Measurements from ENCODE around the gene METTL16. TPM values are rescaled to one million over a fixed set of nuclear protein-coding genes. Genes with fewer than 3 reads are reported as not detected.
A peak's percentile ranks its signal among the peaks of the same experiment; 100 is the strongest.

The METTL16 gene
- total and polyA plus RNA-seq, 2 of the 4 experiments (the other 2 are of a cell fraction), result 11.8 to 15.4 TPM

GRCh38 chr17:2383628-2384167 lies 128.0 kb downstream of the METTL16 start:
- no peak overlapping the region for H4K91ac ChIP-seq (ENCODE audit: insufficient read depth, low read depth, low read length)
- ATAC-seq (ENCODE audit: low read depth) (no peak), DNase-seq (no peak)
- H3K27ac ChIP-seq (ENCODE audit: insufficient read depth, low read length), result no peak overlapping the region
- TF ChIP-seq RAD21 (IDR thresholded peaks at IDR 0.05; ENCODE audit: low read length), result no peak
- TF ChIP-seq MAFK (IDR thresholded peaks at IDR 0.05; ENCODE audit: low read depth, low read length), result no peak
- no peak for TF ChIP-seq MAZ (IDR thresholded peaks at IDR 0.05; ENCODE audit: borderline replicate concordance, low read depth, low read length)
- no peak for TF ChIP-seq NFE2L2 (IDR thresholded peaks at IDR 0.05; ENCODE audit: low read depth, low read length)
- no peak for TF ChIP-seq CHD1 (IDR thresholded peaks at IDR 0.05; ENCODE audit: low read depth, low read length)
- no peak for TF ChIP-seq MXI1 (IDR thresholded peaks at IDR 0.05; ENCODE audit: borderline replicate concordance, low read depth, low read length)
- no peak for TF ChIP-seq RCOR1 (IDR thresholded peaks at IDR 0.05; ENCODE audit: insufficient replicate concordance, low read length)
- TF ChIP-seq USF2 (IDR thresholded peaks at IDR 0.05; ENCODE audit: low read depth, low read length), result no peak
- no peak for TF ChIP-seq FOS (IDR thresholded peaks at IDR 0.05; ENCODE audit: low read depth, low read length)
- TF ChIP-seq CTCF (conservative IDR thresholded peaks at IDR 0.05; ENCODE audit: low read depth, low read length), result no peak
- TF ChIP-seq POLR2A (IDR thresholded peaks at IDR 0.05; ENCODE audit: low read depth, low read length), result no peak
- no peak for TF ChIP-seq RFX5 (IDR thresholded peaks at IDR 0.05; ENCODE audit: low read depth, low read length)
- no peak for TF ChIP-seq CEBPB (IDR thresholded peaks at IDR 0.05; ENCODE audit: low read depth, low read length)
- TF ChIP-seq SMC3 (IDR thresholded peaks at IDR 0.05; ENCODE audit: low read depth, low read length), result no peak
- no peak for TF ChIP-seq BHLHE40 (IDR thresholded peaks at IDR 0.05; ENCODE audit: low read depth, low read length)
- TF ChIP-seq, protein P1, sequence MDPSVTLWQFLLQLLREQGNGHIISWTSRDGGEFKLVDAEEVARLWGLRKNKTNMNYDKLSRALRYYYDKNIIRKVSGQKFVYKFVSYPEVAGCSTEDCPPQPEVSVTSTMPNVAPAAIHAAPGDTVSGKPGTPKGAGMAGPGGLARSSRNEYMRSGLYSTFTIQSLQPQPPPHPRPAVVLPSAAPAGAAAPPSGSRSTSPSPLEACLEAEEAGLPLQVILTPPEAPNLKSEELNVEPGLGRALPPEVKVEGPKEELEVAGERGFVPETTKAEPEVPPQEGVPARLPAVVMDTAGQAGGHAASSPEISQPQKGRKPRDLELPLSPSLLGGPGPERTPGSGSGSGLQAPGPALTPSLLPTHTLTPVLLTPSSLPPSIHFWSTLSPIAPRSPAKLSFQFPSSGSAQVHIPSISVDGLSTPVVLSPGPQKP (IDR thresholded peaks at IDR 0.05; ENCODE audit: borderline replicate concordance, low read depth, low read length), result no peak
- dilution Hi-C loops (cut with HindIII; ENCODE audit: low sequenced_read_pairs, unreplicated experiment), result no loop called here
- H2BK20ac ChIP-seq (ENCODE audit: low read depth, low read length), result no peak overlapping the region
- H3K4me1 ChIP-seq (ENCODE audit: control insufficient read depth, insufficient read depth, low read length), result peaks cover 2% of the 10 kb centered on the region; the same call in 1 of the 2 replicates
- no peak overlapping the region for H3K56ac ChIP-seq (ENCODE audit: extremely low read depth, insufficient read depth, low read length)
- H2BK15ac ChIP-seq (ENCODE audit: low read depth, low read length), result no peak overlapping the region
- no peak overlapping the region for H2BK5ac ChIP-seq (ENCODE audit: low read depth, low read length, poor library complexity, severe bottlenecking)
- in situ Hi-C loops (cut with MboI; ENCODE audit: low sequenced_read_pairs), result no loop called here
- H2AK9ac ChIP-seq (replicated peaks; ENCODE audit: low read depth, low read length, poor library complexity), result peak overlapping the region; percentile 96
- H3K36me3 ChIP-seq (ENCODE audit: control insufficient read depth, insufficient read depth, low read length), result peaks cover 51% of the 10 kb centered on the region
- 75% methylated on average over 7 of the region's 11 CpGs; no CpG with 5 or more reads in 1 of the 2 experiments for WGBS, 2 experiments (ENCODE audit: extremely low coverage in 2 of 2, insufficient read length in 1 of 2)
- no peak overlapping the region for H3K9ac ChIP-seq (ENCODE audit: low read depth, low read length)
- ChIA-PET POLR2A (ENCODE audit: unreplicated experiment) (no interaction called here), CTCF (interaction anchor here (0.6 to 3.2 kb wide), 5 partner anchors 8 to 75 kb away, joined by 3 to 64 read pairs (median 10); no protein-coding TSS in a partner anchor)
- peak overlapping the region; percentile 63; the same call in 1 of the 2 replicates for H3K4ac ChIP-seq (ENCODE audit: low read depth, low read length)
- no peak overlapping the region for H4K5ac ChIP-seq (ENCODE audit: low read depth, low read length)
- H3K23ac ChIP-seq (ENCODE audit: low read depth, low read length), result no peak overlapping the region
- no peak overlapping the region for H3K18ac ChIP-seq (ENCODE audit: low read depth, low read length)
- H3K4me2 ChIP-seq (ENCODE audit: low read depth, low read length), result no peak overlapping the region
- H3K27me3 ChIP-seq (ENCODE audit: control insufficient read depth, insufficient read depth, low read length), result no peaks in the 10 kb centered on the region
- no peak overlapping the region; a peak in 1 of 4 replicates for H4K8ac ChIP-seq (ENCODE audit: low read depth in 2 of 2, low read length in 2 of 2)
- H3K14ac ChIP-seq (replicated peaks; ENCODE audit: low read depth, low read length), result no peak overlapping the region
- no TSS peak for BruUV-seq (replicated peaks)
- H3K79me1 ChIP-seq (ENCODE audit: low read depth in 1 of 2, low read length in 2 of 2), result peaks cover 3 to 9% of the 10 kb centered on the region in 2 experiments; a peak in 2 of 4 replicates
- intact Hi-C loops (cut with micrococcal nuclease), result loop anchor here (2.0 kb wide), 1 partner anchor 75 kb away; no protein-coding TSS in a partner anchor
- no peak overlapping the region for H3K4me3 ChIP-seq (ENCODE audit: insufficient read depth, low read depth, low read length)
- H2AFZ ChIP-seq (replicated peaks; ENCODE audit: low read length, poor library complexity), result no peak overlapping the region
- peaks cover 13% of the 10 kb centered on the region for H4K20me1 ChIP-seq (ENCODE audit: insufficient read depth, low read length)
- H3K9me1 ChIP-seq (ENCODE audit: insufficient read depth, low read length), result no peaks in the 10 kb centered on the region
- H3K9me3 ChIP-seq (ENCODE audit: control insufficient read depth, insufficient read depth, low read length), result no peaks in the 10 kb centered on the region
- H2AK5ac ChIP-seq (ENCODE audit: low read depth, low read length), result no peak overlapping the region
- H2BK120ac ChIP-seq (ENCODE audit: low read depth, low read length), result no peak overlapping the region
